HT1080 (cell line): Measurements from ENCODE around the gene VMP1. TPM values are rescaled to one million over a fixed set of nuclear protein-coding genes. Genes with fewer than 3 reads are reported as not detected.
"Not testable (repeated sequence)": the region's sequence is repeated elsewhere in the genome, so short reads cannot be mapped to it uniquely, and the experiment has no call there.

Experiments
- DNase-seq: peaks from one replicate; pipeline ENCODE4 v3.0.0-alpha.2; 2015; ENCODE audit warnings: low read depth
- total RNA-seq: library from RNA; depleted of rRNA; stranded (reverse); fragments of >200 nt; shearing (Covaris generic); gene quantifications from 2 replicates; pipeline ENCODE4 v1.2.3, GENCODE V29; 2014

VMP1 gene
- total RNA-seq, 1 experiment from 2014 or later: 69.3 TPM

- DNase-seq: peak; percentile 79
These were observed 46.3 kb downstream of the VMP1 start for GRCh38 chr17:59753522-59754467.

- DNase-seq: peak; percentile 97
These were observed 47.1 kb downstream of the VMP1 start for GRCh38 chr17:59754552-59754951.

GRCh38 chr17:59755069-59755468, 47.6 kb downstream of the VMP1 start:
- DNase-seq: not testable (repeated sequence)

GRCh38 chr17:59756236-59756818, 48.9 kb downstream of the VMP1 start:
- peak; percentile 75 for DNase-seq

- DNase-seq: no peak
These were observed 49.6 kb downstream of the VMP1 start for GRCh38 chr17:59757043-59757442.

GRCh38 chr17:59757470-59757869, 50.0 kb downstream of the VMP1 start:
- no peak for DNase-seq

GRCh38 chr17:59757881-59758385, 50.5 kb downstream of the VMP1 start:
- no peak for DNase-seq

GRCh38 chr17:59758998-59759651, 51.7 kb downstream of the VMP1 start:
- not testable (repeated sequence) for DNase-seq

- no peak for DNase-seq
These were observed 52.7 kb downstream of the VMP1 start for GRCh38 chr17:59760160-59760559.

GRCh38 chr17:59761385-59762048, 54.1 kb downstream of the VMP1 start:
- DNase-seq: no peak

GRCh38 chr17:59762049-59762823, 54.8 kb downstream of the VMP1 start:
- DNase-seq: peak; percentile 66

- DNase-seq: no peak
These were observed 55.4 kb downstream of the VMP1 start for GRCh38 chr17:59762824-59763374.

- peak; percentile 54 for DNase-seq
These were observed 56.4 kb downstream of the VMP1 start for GRCh38 chr17:59763861-59764260.

GRCh38 chr17:59764292-59764741, 56.9 kb downstream of the VMP1 start:
- DNase-seq: no peak

- no peak for DNase-seq
These were observed 57.6 kb downstream of the VMP1 start for GRCh38 chr17:59765038-59765437.

- no peak for DNase-seq
These were observed 59.0 kb downstream of the VMP1 start for GRCh38 chr17:59766491-59766890.

- no peak for DNase-seq
These were observed 59.7 kb downstream of the VMP1 start for GRCh38 chr17:59767176-59767575.

GRCh38 chr17:59769887-59770286, 62.4 kb downstream of the VMP1 start:
- no peak for DNase-seq

- DNase-seq: no peak
These were observed 63.6 kb downstream of the VMP1 start for GRCh38 chr17:59771093-59771492.

- DNase-seq: no peak
These were observed 68.4 kb downstream of the VMP1 start for GRCh38 chr17:59775786-59776350.
